ENCODE measurements around the gene KCNIP2. TPM values are rescaled to one million over a fixed set of nuclear protein-coding genes. Genes with fewer than 3 reads are reported as not detected.
A peak's percentile ranks its signal among the peaks of the same experiment; 100 is the strongest.

Gene KCNIP2
- total RNA-seq, 2 donors from 2014 or later = 1.8 to 13.5 TPM

DNA sequence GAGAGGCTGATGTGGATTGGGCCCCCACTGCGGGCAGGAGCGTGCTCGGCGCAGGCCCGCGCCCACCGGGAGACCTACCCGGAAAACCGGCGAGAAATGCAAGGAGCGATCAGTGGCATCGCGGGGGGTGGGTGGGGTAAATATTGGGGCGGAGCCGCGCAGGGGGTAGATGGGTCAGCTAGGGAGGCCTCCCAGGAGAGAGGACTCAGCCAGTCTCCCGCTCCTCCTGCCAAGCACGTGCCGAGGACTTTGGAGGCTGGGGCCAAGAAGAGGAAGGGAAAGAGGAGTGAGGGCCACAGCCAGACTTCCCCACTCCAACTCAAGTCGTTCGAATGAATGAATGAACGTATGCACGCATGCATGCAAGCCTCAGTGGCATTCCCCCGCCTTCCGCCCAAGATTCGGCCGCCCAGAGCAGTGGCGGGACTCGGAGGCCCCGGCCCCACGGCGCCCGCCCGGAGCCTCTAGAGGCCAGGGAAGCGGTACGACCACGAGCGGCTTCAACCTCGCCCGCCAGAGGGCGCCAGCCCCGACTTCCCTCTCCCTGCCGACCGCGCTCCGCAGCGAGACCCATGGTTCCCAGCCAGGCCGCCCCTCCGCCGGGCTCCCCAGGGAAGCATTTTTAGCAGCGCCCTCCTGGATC is 63.9 kb downstream of the KCNIP2 start:
- ATAC-seq (peak; percentile 68), DNase-seq (peak; percentile 80 to 86 (median 83))
- peak; percentile 75 to 93 (median 82) for TF ChIP-seq CTCF (IDR thresholded peaks at IDR 0.05)
- no peak for TF ChIP-seq POLR2A (IDR thresholded peaks at IDR 0.05)
- Histone ChIP-seq H3K4me3 (peak overlapping the region in 1 of 2 donors; percentile 14), H3K27me3 (peaks cover 0 to 21% of the 10 kb centered on the region in 2 donors), H3K4me1 (peaks cover 63% of the 10 kb centered on the region), H3K9me3 (no peaks in the 10 kb centered on the region), H3K27ac (no peak overlapping the region), H3K36me3 (replicated peaks in 1 of 2; ENCODE audit: insufficient read depth in 1 of 2, low read depth in 2 of 2) (no peaks in the 10 kb centered on the region)
- intact Hi-C loops (cut with DNase I) = loop anchor here (10.0 kb wide), 2 partner anchors 175 to 565 kb away; no protein-coding TSS in a partner anchor
- 2% methylated on average over 23 to 49 of the region's 51 CpGs for WGBS, 2 donors

DNA sequence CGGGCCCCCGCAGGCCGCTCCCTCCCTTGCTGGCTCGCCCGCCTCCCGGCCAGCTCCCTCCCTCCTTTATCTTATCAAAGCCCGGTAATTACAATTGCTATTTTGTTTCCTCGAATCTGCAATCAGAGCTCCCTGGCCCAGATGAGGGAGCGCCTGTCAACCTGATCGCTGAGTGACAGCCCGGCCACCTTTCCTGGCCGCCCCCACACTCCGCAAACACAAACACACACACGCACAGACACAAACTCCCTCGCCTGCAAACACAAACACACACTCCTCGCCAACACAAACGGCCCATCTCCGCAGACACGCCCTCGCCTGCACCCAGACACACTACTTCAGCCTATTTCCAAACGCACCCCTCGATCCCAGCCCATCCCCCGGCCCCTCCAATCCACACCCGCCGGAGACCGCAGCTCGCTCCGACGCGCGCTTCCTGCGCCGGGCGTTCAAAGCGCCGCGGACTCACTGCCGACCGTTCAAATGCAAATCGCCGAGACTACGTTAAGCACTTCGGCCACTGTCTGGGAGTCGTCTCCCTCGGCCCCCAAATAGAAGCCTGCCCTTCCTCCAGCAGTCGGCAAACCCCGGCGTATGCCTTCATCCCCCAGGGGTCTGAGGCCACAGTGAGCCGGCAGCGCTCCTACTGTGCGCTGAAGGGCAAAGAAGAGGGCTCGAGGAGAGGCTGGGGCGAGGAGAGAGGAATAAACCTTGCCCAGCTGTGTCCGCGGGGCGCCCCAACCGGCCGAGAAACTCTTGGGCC is 64.6 kb downstream of the KCNIP2 start:
- H3K9me3 ChIP-seq = no peaks in the 10 kb centered on the region
- peaks cover 0 to 26% of the 10 kb centered on the region in 2 donors for H3K27me3 ChIP-seq
- WGBS, 2 donors = 2 to 5% methylated on average over 38 to 58 of the region's 58 CpGs
- H3K4me3 ChIP-seq = peak overlapping the region in 1 of 2 donors; percentile 14
- no peak overlapping the region for H3K27ac ChIP-seq
- DNase-seq (peak; percentile 34 to 55 (median 42)), ATAC-seq (peak; percentile 39)
- intact Hi-C loops (cut with DNase I) = loop anchor here (10.0 kb wide), 2 partner anchors 174 to 564 kb away; no protein-coding TSS in a partner anchor
- no peaks in the 10 kb centered on the region for H3K36me3 ChIP-seq (replicated peaks in 1 of 2; ENCODE audit: insufficient read depth in 1 of 2, low read depth in 2 of 2)
- H3K4me1 ChIP-seq = peaks cover 67% of the 10 kb centered on the region
- TF ChIP-seq POLR2A (IDR thresholded peaks at IDR 0.05) (no peak), CTCF (IDR thresholded peaks at IDR 0.05) (peak in 1 of 7 experiments; percentile 3)

GRCh38 chr10:101778151-101778780 is 65.3 kb downstream of the KCNIP2 start:
- no peak for DNase-seq

GRCh38 chr10:101777619-101778145 is 65.9 kb downstream of the KCNIP2 start:
- TF ChIP-seq CTCF (IDR thresholded peaks at IDR 0.05) = no peak
- TF ChIP-seq POLR2A (IDR thresholded peaks at IDR 0.05) = no peak
- H3K4me3 ChIP-seq = no peak overlapping the region
- no peaks in the 10 kb centered on the region for H3K9me3 ChIP-seq
- no peak for DNase-seq
- WGBS, 2 donors = 89 to 93% methylated on average over 2 to 3 of the region's 3 CpGs
- H3K27me3 ChIP-seq = peaks cover 0 to 36% of the 10 kb centered on the region in 2 donors
- intact Hi-C loops (cut with DNase I) = loop anchor here (10.0 kb wide), 2 partner anchors 173 to 563 kb away; no protein-coding TSS in a partner anchor
- H3K4me1 ChIP-seq = peaks cover 68% of the 10 kb centered on the region
- H3K36me3 ChIP-seq (replicated peaks in 1 of 2; ENCODE audit: insufficient read depth in 1 of 2, low read depth in 2 of 2) = no peaks in the 10 kb centered on the region
- no peak overlapping the region for H3K27ac ChIP-seq
- no peak for ATAC-seq

More at GRCh38 chr10:101778151-101778780, 65.3 kb downstream of the KCNIP2 start:
- TF ChIP-seq CTCF (IDR thresholded peaks at IDR 0.05) (no peak), POLR2A (IDR thresholded peaks at IDR 0.05) (no peak)
- Histone ChIP-seq H3K27me3 (peaks cover 0 to 30% of the 10 kb centered on the region in 2 donors), H3K36me3 (replicated peaks in 1 of 2; ENCODE audit: insufficient read depth in 1 of 2, low read depth in 2 of 2) (no peaks in the 10 kb centered on the region), H3K4me1 (peaks cover 69% of the 10 kb centered on the region), H3K4me3 (no peak overlapping the region), H3K9me3 (no peaks in the 10 kb centered on the region), H3K27ac (no peak overlapping the region)
- intact Hi-C loops (cut with DNase I) = loop anchor here (10.0 kb wide), 2 partner anchors 173 to 563 kb away; no protein-coding TSS in a partner anchor
- 37 to 47% methylated on average over 10 to 11 of the region's 12 CpGs for WGBS, 2 donors
- no peak for ATAC-seq
